ENCODE results near the gene PRR15L. TPM values are rescaled to one million over a fixed set of nuclear protein-coding genes. Genes with fewer than 3 reads are reported as not detected.
"Not testable (repeated sequence)": the region's sequence is repeated elsewhere in the genome, so short reads cannot be mapped to it uniquely, and the experiment has no call there.

The PRR15L gene
- total RNA-seq, 1 donor from 2014 or later, result not detected

DNA sequence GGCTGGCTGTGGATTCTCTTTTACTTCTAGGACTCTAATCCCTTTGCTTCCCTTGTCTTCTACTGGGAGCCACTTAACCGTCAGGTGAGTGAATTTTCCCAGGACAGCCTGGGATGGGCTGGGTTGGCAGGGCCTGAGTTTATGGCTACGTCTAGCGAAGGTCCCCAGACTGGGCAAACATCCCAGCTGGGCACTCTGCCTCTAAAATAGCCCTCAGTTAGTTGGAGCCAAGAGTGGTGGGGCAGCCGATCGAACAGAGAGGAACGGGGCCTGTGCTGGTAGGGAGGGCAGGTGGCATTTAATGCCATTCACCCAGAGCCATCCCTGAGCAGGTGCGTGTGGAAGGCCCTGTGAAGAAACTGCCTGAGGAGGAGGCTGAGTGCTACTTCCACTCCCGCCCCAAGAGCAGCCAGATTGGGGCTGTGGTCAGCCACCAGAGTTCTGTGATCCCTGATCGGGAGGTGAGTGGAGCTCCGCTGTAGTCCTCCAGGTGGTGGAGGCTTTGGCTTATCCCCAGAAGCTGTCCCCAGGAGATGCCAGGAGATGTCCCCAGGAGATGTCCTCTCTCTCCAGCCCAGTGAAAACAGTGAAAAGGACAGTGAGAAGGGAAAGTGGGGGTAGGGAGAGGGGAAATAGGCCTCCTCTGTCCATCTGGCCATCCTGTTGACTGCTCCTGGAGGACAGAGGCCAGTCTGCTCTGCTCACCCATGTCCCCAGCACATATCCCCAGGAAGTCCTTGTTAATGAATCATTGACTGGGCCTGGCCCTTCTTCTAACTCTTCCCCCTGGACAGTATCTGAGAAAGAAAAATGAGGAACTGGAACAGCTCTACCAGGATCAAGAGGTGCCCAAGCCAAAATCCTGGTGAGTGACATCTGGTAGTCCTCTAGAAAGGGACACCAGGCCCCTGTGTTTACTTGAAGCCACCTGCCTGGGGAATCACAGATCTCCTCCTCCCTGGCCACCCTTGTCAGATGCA is 11.9 kb downstream of the PRR15L start:
- Mint-ChIP-seq H3K36me3 (ENCODE audit: low read depth) (peaks cover 36% of the 10 kb centered on the region), H3K9me3 (peaks cover 4% of the 10 kb centered on the region), H3K4me1 (peaks cover 49% of the 10 kb centered on the region), H3K4me3 (no peak overlapping the region), H3K27me3 (no peaks in the 10 kb centered on the region), H3K27ac (peak overlapping the region; percentile 55)
- intact Hi-C loops (cut with micrococcal nuclease), result loop anchor here (10.0 kb wide), 1 partner anchor 159 kb away; the partner anchor contains the start of genes CBX1 and SNX11
- no peak for DNase-seq

DNA sequence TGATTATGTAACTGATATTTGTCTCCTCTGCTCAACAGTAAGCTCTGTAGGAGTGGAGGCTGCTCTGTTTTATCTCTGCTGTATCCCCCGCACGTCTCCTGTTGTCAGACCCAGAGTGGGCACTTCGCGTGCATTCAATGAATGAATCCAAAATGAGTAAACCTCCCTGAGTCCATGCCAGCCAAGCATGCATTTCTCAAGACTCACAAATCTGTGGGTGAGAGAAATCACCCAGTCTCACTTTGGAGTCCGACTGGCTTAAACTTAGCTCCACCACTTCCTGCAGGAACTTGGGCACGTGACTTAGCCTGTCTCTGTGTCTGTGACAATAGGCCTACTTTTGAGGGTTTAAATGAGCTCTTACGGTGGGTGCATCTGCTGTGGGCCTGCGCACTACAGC is 12.6 kb downstream of the PRR15L start:
- intact Hi-C loops (cut with micrococcal nuclease), result loop anchor here (10.0 kb wide), 1 partner anchor 160 kb away; the partner anchor contains the start of genes CBX1 and SNX11

DNA sequence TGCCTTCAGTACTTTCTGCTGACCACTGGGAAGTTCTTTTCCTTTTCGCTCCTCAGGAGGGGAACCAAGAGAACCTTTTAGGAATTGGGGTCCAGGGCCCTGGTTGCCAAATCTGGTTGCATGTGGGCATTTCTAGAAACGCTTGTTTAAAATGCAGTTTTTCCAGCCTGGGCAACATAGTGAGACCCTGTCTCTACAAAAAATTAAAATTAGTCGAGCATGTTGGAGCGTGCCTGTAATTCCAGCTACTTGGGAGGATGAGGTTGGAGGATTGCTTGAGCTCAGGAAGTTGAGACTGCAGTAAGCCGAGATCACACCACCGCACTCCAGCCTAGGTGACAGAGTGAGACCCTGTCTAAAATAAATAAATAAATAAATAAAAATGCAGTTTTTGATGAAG is 15.1 kb downstream of the PRR15L start:
- peaks cover 6% of the 10 kb centered on the region for H3K9me3 Mint-ChIP-seq
- intact Hi-C loops (cut with micrococcal nuclease), result loop anchor here (10.0 kb wide), 1 partner anchor 162 kb away; the partner anchor contains the start of genes CBX1 and SNX11

More for the DNA sequence above, 12.6 kb downstream of the PRR15L start:
- H3K4me1 Mint-ChIP-seq, result peaks cover 53% of the 10 kb centered on the region
- H3K9me3 Mint-ChIP-seq, result peaks cover 6% of the 10 kb centered on the region
- peak; percentile 68 for DNase-seq
- peak overlapping the region; percentile 55 for H3K27ac Mint-ChIP-seq
- peak overlapping the region; percentile 31 for H3K4me3 Mint-ChIP-seq
- H3K36me3 Mint-ChIP-seq (ENCODE audit: low read depth), result peaks cover 37% of the 10 kb centered on the region
- H3K27me3 Mint-ChIP-seq, result no peaks in the 10 kb centered on the region

DNA sequence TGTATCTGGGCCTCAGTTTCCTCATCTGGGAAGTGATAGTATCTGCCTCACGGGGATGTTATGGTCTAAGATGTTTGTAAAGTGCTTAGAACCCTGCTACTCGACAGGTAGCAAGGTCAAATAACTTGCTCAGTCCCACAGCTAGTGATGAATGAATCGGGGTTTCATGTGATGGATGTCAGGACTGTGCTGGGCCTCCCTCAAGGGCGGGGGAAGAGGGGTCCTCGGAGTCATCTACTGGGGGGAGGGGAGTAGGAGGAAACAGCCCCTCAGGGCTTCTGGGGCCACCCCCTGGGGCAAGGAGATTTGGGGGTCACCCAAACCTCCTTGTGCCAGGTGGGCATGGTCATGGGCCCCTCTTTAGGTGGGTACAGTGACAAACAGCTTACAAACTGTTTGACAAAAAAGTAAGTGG is 15.6 kb downstream of the PRR15L start:
- peak; percentile 67 for DNase-seq
- Mint-ChIP-seq H3K9me3 (peaks cover 6% of the 10 kb centered on the region), H3K4me1 (peaks cover 40% of the 10 kb centered on the region), H3K27ac (peak overlapping the region; percentile 94), H3K27me3 (no peaks in the 10 kb centered on the region), H3K36me3 (ENCODE audit: low read depth) (peaks cover 24% of the 10 kb centered on the region), H3K4me3 (peak overlapping the region; percentile 90)
- intact Hi-C loops (cut with micrococcal nuclease), result loop anchor here (10.0 kb wide), 1 partner anchor 163 kb away; the partner anchor contains the start of genes CBX1 and SNX11

More for the DNA sequence above, 15.1 kb downstream of the PRR15L start:
- Mint-ChIP-seq H3K27me3 (no peaks in the 10 kb centered on the region), H3K27ac (peak overlapping the region; percentile 94), H3K36me3 (ENCODE audit: low read depth) (peaks cover 27% of the 10 kb centered on the region), H3K4me1 (peaks cover 42% of the 10 kb centered on the region), H3K4me3 (peak overlapping the region; percentile 90)
- DNase-seq, result no peak

DNA sequence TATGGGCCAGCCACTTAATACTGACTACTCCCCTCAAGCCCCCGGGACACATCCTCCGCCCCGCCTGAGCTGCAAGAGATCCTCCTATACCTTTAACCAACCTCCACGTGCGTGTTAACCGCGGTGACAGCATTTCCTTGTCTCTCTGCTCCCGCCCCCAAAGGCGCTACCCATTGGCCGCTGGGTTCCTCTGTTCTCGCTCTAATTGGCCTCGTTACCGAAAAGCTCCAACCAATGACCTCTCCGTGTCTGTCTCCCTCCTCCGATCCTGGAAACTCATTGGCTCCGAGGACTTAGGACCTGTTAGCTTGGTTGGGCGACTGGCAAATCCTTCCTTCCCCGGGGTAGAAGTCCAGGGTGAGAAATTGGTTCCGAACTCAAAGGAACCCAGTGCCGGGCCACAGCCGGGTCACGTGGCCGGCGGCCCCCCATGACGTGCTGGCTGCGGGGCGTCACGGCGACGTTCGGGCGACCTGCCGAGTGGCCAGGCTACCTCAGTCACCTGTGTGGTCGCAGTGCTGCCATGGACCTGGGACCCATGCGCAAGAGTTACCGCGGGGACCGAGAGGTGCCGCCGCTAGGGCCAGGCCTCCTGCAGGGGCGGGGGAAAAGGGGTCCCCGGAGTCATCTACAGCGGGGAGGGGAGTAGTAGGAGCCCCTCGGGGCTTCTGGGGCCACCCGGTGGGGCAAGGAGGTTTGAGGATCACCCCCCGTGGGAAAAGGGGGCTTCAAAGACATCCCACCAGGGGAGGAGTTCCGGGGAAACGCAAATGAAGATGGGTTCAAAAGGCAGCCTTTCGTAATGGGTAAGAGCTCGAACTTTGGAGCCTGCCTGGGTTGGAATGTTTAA is 16.2 kb downstream of the PRR15L start, which contains the start of gene PNPO:
PNPO (plus strand) TSS at position 326 of the 850 bp plus-strand sequence; CDS start at position 431, 105 bp downstream.
- Mint-ChIP-seq H3K9me3 (peaks cover 6% of the 10 kb centered on the region), H3K4me1 (peaks cover 42% of the 10 kb centered on the region), H3K27me3 (no peaks in the 10 kb centered on the region), H3K27ac (peak within 1 kb of the TSS; percentile 94), H3K4me3 (peak within 1 kb of the TSS; percentile 90), H3K36me3 (ENCODE audit: low read depth) (peaks cover 21% of the 10 kb centered on the region)
- intact Hi-C loops (cut with micrococcal nuclease), result loop anchor here (1.0 to 10.0 kb wide), 3 partner anchors 30 to 163 kb away; partner anchors contain the start of genes CBX1, CDK5RAP3 and SNX11
- peak; percentile 98 for DNase-seq

GRCh38 chr17:47937941-47938340 is 19.7 kb downstream of the PRR15L start:
- peaks cover 21% of the 10 kb centered on the region for H3K4me1 Mint-ChIP-seq
- H3K27me3 Mint-ChIP-seq, result no peaks in the 10 kb centered on the region
- peaks cover 5% of the 10 kb centered on the region for H3K36me3 Mint-ChIP-seq (ENCODE audit: low read depth)
- no peak overlapping the region for H3K4me3 Mint-ChIP-seq
- intact Hi-C loops (cut with micrococcal nuclease), result no loop called here
- peaks cover 6% of the 10 kb centered on the region for H3K9me3 Mint-ChIP-seq
- DNase-seq, result no peak
- H3K27ac Mint-ChIP-seq, result peak overlapping the region; percentile 52

DNA sequence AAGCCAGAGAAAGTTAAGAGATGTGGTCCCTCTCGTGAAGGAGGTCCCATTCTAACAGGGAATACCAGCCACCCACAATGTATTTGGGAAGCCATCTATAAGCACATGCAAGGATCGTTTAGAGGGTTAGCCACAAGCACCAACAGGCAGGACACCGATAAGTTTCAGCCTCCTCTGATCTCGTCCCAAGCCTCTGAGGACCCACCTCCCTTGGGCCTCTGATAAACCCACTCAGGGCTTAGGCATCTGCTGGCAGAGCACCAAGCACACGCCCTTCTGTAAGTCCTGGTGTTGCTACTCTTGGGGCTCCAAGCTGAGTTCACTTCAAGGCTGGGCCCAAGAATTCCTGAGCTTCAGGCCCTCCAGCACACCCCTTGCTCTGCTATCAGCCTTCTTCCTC is 21.7 kb downstream of the PRR15L start:
- intact Hi-C loops (cut with micrococcal nuclease), result no loop called here
- H3K36me3 Mint-ChIP-seq (ENCODE audit: low read depth), result peaks cover 1% of the 10 kb centered on the region

DNA sequence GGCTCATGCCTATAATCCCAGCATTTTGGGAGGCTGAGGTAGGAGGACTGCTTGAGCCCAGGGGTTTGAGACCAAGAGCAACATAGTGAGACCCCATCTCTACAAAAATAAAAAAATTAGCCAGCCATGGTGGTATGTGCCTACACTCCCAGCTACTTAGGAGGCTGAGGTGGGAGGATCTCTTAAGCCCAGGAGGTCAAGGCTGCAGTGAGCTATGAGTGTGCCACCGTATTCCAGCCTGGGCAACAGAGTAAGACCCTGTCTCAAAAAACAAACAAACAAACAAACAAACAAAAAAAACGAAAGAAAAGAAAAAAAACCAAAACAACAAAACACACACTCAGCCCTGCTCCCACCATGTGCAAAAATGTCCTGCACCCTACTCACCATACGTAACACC is 22.2 kb downstream of the PRR15L start:
- H3K36me3 Mint-ChIP-seq (ENCODE audit: low read depth); H3K4me3 Mint-ChIP-seq; DNase-seq; H3K27me3 Mint-ChIP-seq; H3K9me3 Mint-ChIP-seq; intact Hi-C loops (cut with micrococcal nuclease); H3K27ac Mint-ChIP-seq: not testable (repeated sequence)
- peaks cover 10% of the 10 kb centered on the region for H3K4me1 Mint-ChIP-seq

More for the DNA sequence above, 21.7 kb downstream of the PRR15L start:
- Mint-ChIP-seq H3K4me3 (no peak overlapping the region), H3K4me1 (peaks cover 13% of the 10 kb centered on the region), H3K27ac (no peak overlapping the region), H3K27me3 (no peaks in the 10 kb centered on the region), H3K9me3 (peaks cover 3% of the 10 kb centered on the region)
- DNase-seq, result no peak

GRCh38 chr17:47934856-47935255 is 22.8 kb downstream of the PRR15L start:
- no peak for DNase-seq
- Mint-ChIP-seq H3K36me3 (ENCODE audit: low read depth) (peaks cover 6% of the 10 kb centered on the region), H3K9me3 (no peaks in the 10 kb centered on the region), H3K27ac (no peak overlapping the region), H3K4me1 (peaks cover 7% of the 10 kb centered on the region), H3K27me3 (no peaks in the 10 kb centered on the region), H3K4me3 (no peak overlapping the region)
- intact Hi-C loops (cut with micrococcal nuclease), result no loop called here

GRCh38 chr17:47931848-47932247 is 25.8 kb downstream of the PRR15L start:
- DNase-seq, result no peak
- Mint-ChIP-seq H3K27me3 (no peaks in the 10 kb centered on the region), H3K9me3 (no peaks in the 10 kb centered on the region), H3K4me3 (no peak overlapping the region), H3K36me3 (ENCODE audit: low read depth) (peaks cover 18% of the 10 kb centered on the region), H3K4me1 (peaks cover 5% of the 10 kb centered on the region), H3K27ac (no peak overlapping the region)
- intact Hi-C loops (cut with micrococcal nuclease), result no loop called here

DNA sequence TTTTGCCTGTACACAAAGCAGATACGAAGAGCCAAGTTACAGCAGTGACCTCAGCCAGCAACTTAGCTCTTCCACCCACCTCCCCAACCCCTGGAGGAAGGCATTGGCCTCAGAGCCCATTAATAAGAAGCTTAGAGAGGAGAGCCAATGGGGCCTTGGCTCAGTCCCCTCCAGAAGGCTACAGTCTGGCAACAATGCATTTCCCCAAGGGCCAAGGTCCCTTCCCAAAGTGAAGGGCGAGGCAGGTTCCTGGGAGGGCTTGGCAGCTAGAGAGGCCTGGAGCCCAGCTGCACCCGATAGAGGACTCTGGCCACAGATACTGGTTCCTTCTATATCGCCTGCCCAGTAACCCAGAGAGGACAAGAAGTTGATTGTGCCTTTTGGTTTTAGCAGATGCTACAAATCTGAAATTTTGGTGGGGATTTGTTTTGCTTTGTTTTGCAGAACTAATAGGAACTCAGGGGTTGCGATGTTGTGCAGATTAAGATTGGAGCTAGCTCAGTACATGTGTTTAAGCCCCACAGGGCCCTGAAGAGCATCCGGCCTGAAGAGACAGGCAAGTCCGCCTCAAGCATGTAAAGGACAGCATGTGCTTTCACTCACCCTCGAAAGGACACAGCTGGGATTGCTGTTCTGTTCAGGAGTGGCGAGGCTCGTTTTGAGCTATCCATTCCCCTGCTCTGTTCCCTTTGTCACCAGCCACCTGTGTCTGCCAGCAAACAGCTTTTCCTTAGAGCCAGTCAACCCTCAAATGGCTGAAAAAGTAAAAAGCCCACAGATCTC is 28.3 kb downstream of the PRR15L start:
- Mint-ChIP-seq H3K36me3 (ENCODE audit: low read depth) (peaks cover 31% of the 10 kb centered on the region), H3K27ac (no peak overlapping the region)
- intact Hi-C loops (cut with micrococcal nuclease), result no loop called here

GRCh38 chr17:47928415-47928814 is 29.3 kb downstream of the PRR15L start:
- Mint-ChIP-seq H3K4me3 (no peak overlapping the region), H3K9me3 (no peaks in the 10 kb centered on the region), H3K36me3 (ENCODE audit: low read depth) (peaks cover 39% of the 10 kb centered on the region), H3K27me3 (no peaks in the 10 kb centered on the region), H3K4me1 (peaks cover 2% of the 10 kb centered on the region), H3K27ac (no peak overlapping the region)
- no peak for DNase-seq
- intact Hi-C loops (cut with micrococcal nuclease), result no loop called here

More for the DNA sequence above, 28.3 kb downstream of the PRR15L start:
- H3K4me1 Mint-ChIP-seq, result peaks cover 2% of the 10 kb centered on the region
- no peaks in the 10 kb centered on the region for H3K27me3 Mint-ChIP-seq
- no peak for DNase-seq
- no peak overlapping the region for H3K4me3 Mint-ChIP-seq
- H3K9me3 Mint-ChIP-seq, result no peaks in the 10 kb centered on the region

Data from activated CD4-positive, alpha-beta T cell treated with anti-CD3 and anti-CD28 coated beads, Interleukin-2, amount 10 ng/mL, durations not matched to agents 24 days and 14 days (primary cell).